Aorta (tissue), 5 donors: ENCODE results near the gene EEF2KMT. TPM values are rescaled to one million over a fixed set of nuclear protein-coding genes. Genes with fewer than 3 reads are reported as not detected.
A peak's percentile ranks its signal among the peaks of the same experiment; 100 is the strongest.

Experiments used
- ATAC-seq: fragments of 200-7000 bp; cut with Tn5 transposase; one replicate; pipeline ENCODE4 v1.9.1; 2022; ENCODE audit warnings: moderate library complexity; ENCODE audit not compliant: low FRiP score
- DNase-seq, 2 donors: peaks; one replicate each; pipeline ENCODE4 v3.0.0-alpha.2; 2020
- H3K27ac ChIP-seq, 2 donors: one replicate each; pipeline ENCODE4 v1.5.1; 2013; ENCODE audit warnings: low read length in 2 of 2, mild to moderate bottlenecking in 2 of 2, moderate library complexity in 2 of 2, control low read depth in 1 of 2, inconsistent platforms in 1 of 2, low read depth in 1 of 2
- H3K27me3 ChIP-seq, 2 donors: one replicate each; pipeline ENCODE4 v1.6.1; 2013; ENCODE audit warnings: control low read depth in 1 of 2, low read length in 1 of 2, mild to moderate bottlenecking in 1 of 2, moderate library complexity in 1 of 2; ENCODE audit not compliant: insufficient read depth in 2 of 2, control insufficient read depth in 1 of 2
- H3K36me3 ChIP-seq, 2 donors: one replicate each; pipeline ENCODE4 v1.6.1; 2013; ENCODE audit warnings: control low read depth in 1 of 2, low read length in 1 of 2, mild to moderate bottlenecking in 1 of 2; ENCODE audit not compliant: insufficient read depth in 2 of 2, control insufficient read depth in 1 of 2
- H3K4me1 ChIP-seq, 2 donors: one replicate each; pipeline ENCODE4 v1.6.1; 2013; ENCODE audit warnings: low read length in 2 of 2, control low read depth in 1 of 2, mild to moderate bottlenecking in 1 of 2, moderate library complexity in 1 of 2; ENCODE audit not compliant: insufficient read depth in 2 of 2, control insufficient read depth in 1 of 2
- H3K4me3 ChIP-seq, 2 donors: one replicate each; pipeline ENCODE4 v1.5.1; 2013; ENCODE audit warnings: low read length in 2 of 2, control low read depth in 1 of 2, mild to moderate bottlenecking in 1 of 2
- H3K9me3 ChIP-seq: one replicate; pipeline ENCODE4 v1.6.1; 2013; ENCODE audit warnings: mild to moderate bottlenecking, low read length; ENCODE audit not compliant: control insufficient read depth
- WGBS, 2 donors: extraction: QIAGEN DNeasy Blood & Tissue Kit; methylation state at CpG; one replicate each; pipeline ENCODE4 v1.1.7; 2013; 5-methylcytosine and 5-hydroxymethylcytosine counted together
- intact Hi-C, 2 donors: fragments of 100-400 bp; cut with DNase I; formaldehyde crosslinking; loops; one replicate each; pipeline versions ENCODE4 v1.14.2 to v1.15.0; 2022
- polyA plus RNA-seq, 2 donors: library from polyadenylated mRNA; stranded (reverse); fragments of 200-250 nt; gene quantifications; one replicate each; pipeline ENCODE4 v1.2.3, GENCODE V29; 2013
- total RNA-seq, 2 donors: library from RNA; stranded (reverse); fragmentation: NEBNext Ultra II Directional; extraction: Animal tissue kit (Norgen Biotek cat#: 25700); gene quantifications; one replicate each; pipeline ENCODE4 v1.2.1, GENCODE V29; 2021
- donor health status: healthy with polysubstance abuse.
- donor health status: Bipolar disorder and iron deficiency.
- donor health status: DM: no; HTN: no; CAD: no.
- donor health status: DM: no; HTN: no; CAD: no.
- donor health status: DM: yes; HTN: yes; CAD: no.

The EEF2KMT gene
- total and polyA plus RNA-seq, 4 donors, result 4.2 to 7.6 (median 6.3) TPM

DNA sequence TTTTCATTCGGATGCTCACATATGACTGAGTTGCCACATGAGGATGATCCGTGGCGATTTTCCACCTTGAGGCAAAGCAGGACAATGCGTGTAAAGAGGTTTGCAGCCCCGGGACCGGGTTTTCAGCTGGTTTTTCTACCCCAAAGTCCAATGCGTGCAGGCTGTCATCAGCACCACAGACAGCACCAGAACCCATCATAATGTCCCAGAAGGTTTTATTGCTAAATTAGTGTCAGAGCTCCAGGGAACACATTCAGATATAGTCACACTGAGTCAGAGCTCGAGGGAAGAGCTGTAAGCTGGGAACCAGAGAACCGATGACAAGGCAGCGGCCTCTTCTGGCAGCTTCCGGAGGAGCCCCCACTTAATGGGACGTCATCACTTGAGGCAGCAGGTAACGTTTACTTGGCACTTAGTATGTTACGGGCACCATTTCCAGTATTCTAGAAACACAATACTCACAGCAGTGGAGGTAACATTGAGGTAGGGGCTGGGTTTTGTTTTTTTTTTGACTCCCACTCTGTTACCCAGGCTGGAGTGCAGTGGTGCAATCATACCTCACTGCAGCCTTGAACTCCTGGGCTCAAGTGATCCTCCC, 54.9 kb downstream of the EEF2KMT start:
- DNase-seq, result peak in 1 of 2 donors; percentile 30
- WGBS, 2 donors, result 66 to 69% methylated on average over 14 of the region's 14 CpGs
- H3K4me1 ChIP-seq, result no peaks in the 10 kb centered on the region
- no peak overlapping the region for H3K27ac ChIP-seq
- no peak for ATAC-seq
- H3K9me3 ChIP-seq, result no peaks in the 10 kb centered on the region
- intact Hi-C loops, result no loop called here
- H3K4me3 ChIP-seq, result no peak overlapping the region
- no peaks in the 10 kb centered on the region for H3K27me3 ChIP-seq
- H3K36me3 ChIP-seq, result no peaks in the 10 kb centered on the region

DNA sequence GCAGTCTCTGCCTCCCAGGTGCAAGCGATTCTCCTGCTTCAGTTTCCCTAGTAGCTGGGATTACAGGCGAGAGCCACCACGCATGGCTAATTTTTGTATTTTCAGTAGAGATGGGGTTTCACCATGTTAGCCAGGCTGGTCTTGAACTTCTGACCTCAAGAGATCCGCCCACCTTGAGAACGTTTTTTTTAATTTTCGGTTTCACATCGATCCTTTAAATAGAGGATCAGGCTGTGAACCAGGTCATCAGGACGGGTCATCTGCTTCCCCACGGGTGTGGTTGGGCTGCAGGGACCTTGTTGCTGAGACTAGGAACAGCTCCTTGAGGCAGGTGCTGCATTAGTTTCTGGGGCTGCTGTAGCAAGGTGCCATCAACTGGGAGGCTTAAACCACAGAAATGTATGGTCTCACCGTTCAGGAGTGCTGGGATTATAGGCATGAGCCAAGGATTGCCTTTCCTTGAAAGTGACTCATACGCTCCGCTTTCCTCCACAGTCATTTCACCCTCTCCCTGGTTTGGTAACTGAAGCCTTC, 55.9 kb downstream of the EEF2KMT start:
- H3K4me3 ChIP-seq, result no peak overlapping the region
- H3K9me3 ChIP-seq, result no peaks in the 10 kb centered on the region
- DNase-seq (peak in 1 of 2 donors; percentile 45), ATAC-seq (no peak)
- no peaks in the 10 kb centered on the region for H3K4me1 ChIP-seq
- no peak overlapping the region for H3K27ac ChIP-seq
- no peaks in the 10 kb centered on the region for H3K36me3 ChIP-seq
- no peaks in the 10 kb centered on the region for H3K27me3 ChIP-seq
- intact Hi-C loops, result no loop called here
- WGBS, 2 donors, result 72 to 76% methylated on average over 12 of the region's 12 CpGs

DNA sequence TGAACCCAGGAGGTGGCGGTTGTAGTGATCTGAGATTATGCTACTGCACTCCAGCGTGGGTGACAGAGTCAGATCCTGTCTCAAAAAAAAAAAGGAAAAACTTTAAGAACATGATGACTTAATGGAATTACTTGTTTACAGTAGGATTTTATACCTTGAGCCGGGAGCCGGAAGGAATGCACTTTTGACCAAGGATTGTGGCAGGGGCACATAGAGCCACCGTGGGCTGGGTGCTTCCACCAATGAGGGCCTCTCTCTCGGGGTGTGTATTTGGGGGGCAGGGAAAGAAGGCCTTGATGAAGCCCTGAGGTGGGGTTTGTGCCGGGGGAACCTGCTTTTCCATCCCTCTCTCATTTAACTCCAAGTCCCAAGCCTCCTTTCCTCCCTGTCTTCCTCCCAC, 57.1 kb downstream of the EEF2KMT start:
- Histone ChIP-seq H3K27ac (no peak overlapping the region), H3K9me3 (no peaks in the 10 kb centered on the region), H3K4me3 (no peak overlapping the region), H3K27me3 (no peaks in the 10 kb centered on the region), H3K4me1 (no peaks in the 10 kb centered on the region), H3K36me3 (no peaks in the 10 kb centered on the region)
- ATAC-seq (no peak), DNase-seq (peak in 1 of 2 donors; percentile 14)
- 69 to 70% methylated on average over 7 of the region's 7 CpGs for WGBS, 2 donors
- intact Hi-C loops, result no loop called here

DNA sequence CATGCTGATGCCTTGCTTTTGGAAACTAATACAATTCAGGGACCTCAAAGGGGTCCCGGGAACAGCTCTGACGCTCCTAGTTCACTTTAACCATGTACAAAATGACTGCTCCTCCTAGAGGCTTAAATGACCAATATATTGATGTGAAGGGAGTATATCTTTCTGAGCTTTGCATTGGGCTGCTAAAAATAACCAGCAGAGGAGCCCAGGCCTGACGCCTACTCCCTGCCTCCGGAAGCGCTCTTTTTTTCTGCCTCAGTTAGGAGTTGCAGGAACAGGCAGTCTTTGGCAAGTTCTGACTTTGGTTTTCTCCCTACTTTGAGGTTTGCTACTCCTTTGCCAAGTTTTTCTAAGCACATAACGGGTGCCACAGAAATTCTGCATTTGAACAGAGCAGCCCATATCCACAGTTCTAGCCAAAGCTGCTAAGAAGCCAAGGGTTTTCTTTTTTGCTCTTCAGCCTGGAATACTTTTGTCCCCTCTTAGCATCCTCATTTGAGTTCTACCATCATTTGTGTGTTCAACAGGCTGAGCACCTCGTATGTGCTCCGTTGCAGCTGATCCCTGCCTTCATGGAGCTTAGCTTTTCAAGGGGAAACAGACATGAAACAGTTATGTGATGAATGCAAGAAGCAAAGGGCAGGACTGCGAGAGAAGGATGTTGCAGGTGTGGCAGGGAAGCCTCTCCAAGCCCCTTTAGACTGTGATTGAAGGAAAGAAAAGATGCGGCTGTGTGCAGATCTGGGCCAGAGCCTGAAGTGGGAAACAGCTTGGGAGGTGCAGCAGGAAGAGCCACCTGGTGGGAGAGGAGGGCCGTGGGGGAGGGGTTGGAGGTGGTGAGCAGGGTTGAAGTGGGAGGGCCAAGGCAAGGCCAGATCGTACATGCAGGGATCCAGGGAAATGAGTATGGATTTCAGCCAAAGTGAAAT, 61.1 kb downstream of the EEF2KMT start:
- Histone ChIP-seq H3K36me3 (no peaks in the 10 kb centered on the region), H3K27ac (no peak overlapping the region), H3K27me3 (no peaks in the 10 kb centered on the region), H3K4me3 (no peak overlapping the region), H3K9me3 (no peaks in the 10 kb centered on the region), H3K4me1 (no peaks in the 10 kb centered on the region)
- ATAC-seq (no peak), DNase-seq (peak; percentile 21 to 23)
- 30 to 33% methylated on average over 12 of the region's 12 CpGs for WGBS, 2 donors
- intact Hi-C loops, result no loop called here

DNA sequence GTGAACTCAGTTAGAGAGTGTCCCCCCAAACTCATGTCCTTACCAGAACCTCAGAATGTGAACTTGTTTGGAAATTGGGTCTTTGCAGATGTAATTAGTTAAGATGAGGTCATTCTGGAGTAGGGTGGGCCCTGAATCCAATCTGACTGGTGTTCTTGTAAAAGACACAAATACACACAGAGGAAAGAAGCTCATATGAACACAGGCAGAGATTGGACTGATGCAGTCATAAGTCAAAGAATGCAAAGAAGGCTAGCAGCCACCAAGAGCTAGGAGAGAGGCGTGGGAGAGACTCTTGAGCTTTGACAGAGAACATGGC, 61.7 kb downstream of the EEF2KMT start:
- whole genome bisulfite sequencing, 2 donors, result 50 to 55% methylated on average over 1 of the region's 1 CpG
- Histone ChIP-seq H3K4me3 (no peak overlapping the region), H3K4me1 (no peaks in the 10 kb centered on the region), H3K9me3 (no peaks in the 10 kb centered on the region), H3K36me3 (no peaks in the 10 kb centered on the region), H3K27ac (no peak overlapping the region), H3K27me3 (no peaks in the 10 kb centered on the region)
- DNase-seq (peak in 1 of 2 donors; percentile 4), ATAC-seq (no peak)
- intact Hi-C loops, result no loop called here

Other genes starting within 250 kb of the EEF2KMT start
- 10 to 100 TPM; 11.9 to 22.9 TPM for gene PPL, start 160.6 kb downstream of the EEF2KMT start, total RNA-seq
- 10 to 100 TPM in 1 of 2 donors, 1 to 10 TPM in 1; 5.9 to 23.9 TPM for gene PPL, start 160.6 kb downstream of the EEF2KMT start, polyA plus RNA-seq
- under 1 TPM; 0.29 to 0.90 TPM for gene SEC14L5, start 139.5 kb downstream of the EEF2KMT start, total RNA-seq
- under 1 TPM in 1 of 2 donors, not detected in 1; 0.26 TPM for gene SEC14L5, start 139.5 kb downstream of the EEF2KMT start, polyA plus RNA-seq
- gene NAGPA, start 63.9 kb downstream of the EEF2KMT start, total RNA-seq, result 10 to 100 TPM in 1 of 2 donors, 1 to 10 TPM in 1; 5.4 to 10.9 TPM
- gene NAGPA, start 63.9 kb downstream of the EEF2KMT start, polyA plus RNA-seq, result 1 to 10 TPM; 4.0 to 9.7 TPM
- 10 to 100 TPM; 13.3 to 31.6 TPM for gene C16orf89, start 31.8 kb downstream of the EEF2KMT start, total RNA-seq
- gene C16orf89, start 31.8 kb downstream of the EEF2KMT start, polyA plus RNA-seq, result 1 to 10 TPM; 1.9 to 4.0 TPM
- gene ALG1, start 26.0 kb downstream of the EEF2KMT start, total RNA-seq, result 10 to 100 TPM in 1 of 2 donors, 1 to 10 TPM in 1; 9.5 to 15.6 TPM
- 1 to 10 TPM; 1.9 to 9.5 TPM for gene ALG1, start 26.0 kb downstream of the EEF2KMT start, polyA plus RNA-seq